ENCODE results near the gene KPNA1. TPM values are rescaled to one million over a fixed set of nuclear protein-coding genes. Genes with fewer than 3 reads are reported as not detected.
"Not testable (repeated sequence)": the region's sequence is repeated elsewhere in the genome, so short reads cannot be mapped to it uniquely, and the experiment has no call there.

KPNA1 gene
- total and polyA plus RNA-seq, 8 donors, result 39.6 to 71.4 (median 45.0) TPM

DNA sequence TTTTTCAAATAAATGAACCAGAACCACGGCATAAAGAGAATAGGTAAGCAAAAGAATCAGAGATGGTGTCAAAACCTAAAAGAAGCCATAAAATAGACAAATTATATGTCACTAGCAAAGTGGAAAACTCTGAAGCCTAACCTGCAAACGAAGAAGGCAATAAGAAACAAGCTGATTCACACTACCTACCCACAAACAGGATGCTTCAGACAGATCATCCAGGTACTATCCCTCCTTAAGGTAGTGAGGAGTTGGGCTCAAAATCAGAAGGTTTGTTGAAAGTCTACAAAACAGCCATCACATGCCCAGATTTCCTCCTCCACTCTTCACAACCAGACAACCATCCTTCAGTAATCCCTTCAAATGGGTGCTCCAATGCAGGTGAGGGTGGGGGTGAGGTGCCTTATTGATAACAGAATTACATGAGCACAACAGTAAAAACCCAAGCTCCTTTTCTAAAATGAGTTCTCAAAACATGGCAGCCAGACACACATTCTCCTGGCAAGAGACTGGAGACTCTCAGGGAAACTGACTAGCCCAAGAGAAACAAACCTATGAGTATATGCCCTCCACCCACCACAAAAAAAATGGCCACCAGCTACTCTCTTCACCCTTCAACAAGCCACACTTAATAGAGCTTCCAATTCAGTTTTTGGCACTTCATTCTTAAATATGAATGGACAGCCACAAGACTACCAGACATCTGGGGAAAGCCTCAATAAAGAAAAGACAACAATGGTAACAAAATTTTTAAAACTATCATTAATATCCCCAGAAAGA lies 6.4 kb downstream of the KPNA1 start:
- no peaks in the 10 kb centered on the region for H3K9me3 ChIP-seq

DNA sequence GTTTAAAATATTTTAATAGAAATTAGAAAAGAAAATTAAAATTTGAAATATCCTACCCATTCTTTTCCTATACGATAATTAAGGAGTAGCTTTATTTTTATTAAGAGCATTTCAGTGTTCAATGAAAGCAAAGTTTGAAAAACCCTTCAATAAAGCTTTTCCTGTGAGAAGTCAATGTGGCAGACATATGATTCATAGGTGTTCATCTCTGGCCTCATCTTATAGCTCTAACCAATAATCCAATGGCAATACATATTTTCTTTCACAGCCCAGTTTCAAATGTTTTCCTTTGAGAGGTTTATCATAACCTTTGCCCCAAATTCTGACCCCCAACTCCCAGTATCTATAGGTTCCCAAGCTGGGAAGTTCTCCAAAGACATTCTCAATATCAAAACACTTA lies 8.3 kb downstream of the KPNA1 start:
- Histone ChIP-seq H3K27me3 (no peaks in the 10 kb centered on the region), H3K9me3 (no peaks in the 10 kb centered on the region), H3K27ac (no peak overlapping the region), H3K36me3 (no peaks in the 10 kb centered on the region), H3K4me1 (peaks cover 4 to 30% of the 10 kb centered on the region in 2 donors), H3K4me3 (no peak overlapping the region)
- intact Hi-C loops (cut with DNase I), result no loop called here
- DNase-seq, result no peak
- TF ChIP-seq, protein P1, sequence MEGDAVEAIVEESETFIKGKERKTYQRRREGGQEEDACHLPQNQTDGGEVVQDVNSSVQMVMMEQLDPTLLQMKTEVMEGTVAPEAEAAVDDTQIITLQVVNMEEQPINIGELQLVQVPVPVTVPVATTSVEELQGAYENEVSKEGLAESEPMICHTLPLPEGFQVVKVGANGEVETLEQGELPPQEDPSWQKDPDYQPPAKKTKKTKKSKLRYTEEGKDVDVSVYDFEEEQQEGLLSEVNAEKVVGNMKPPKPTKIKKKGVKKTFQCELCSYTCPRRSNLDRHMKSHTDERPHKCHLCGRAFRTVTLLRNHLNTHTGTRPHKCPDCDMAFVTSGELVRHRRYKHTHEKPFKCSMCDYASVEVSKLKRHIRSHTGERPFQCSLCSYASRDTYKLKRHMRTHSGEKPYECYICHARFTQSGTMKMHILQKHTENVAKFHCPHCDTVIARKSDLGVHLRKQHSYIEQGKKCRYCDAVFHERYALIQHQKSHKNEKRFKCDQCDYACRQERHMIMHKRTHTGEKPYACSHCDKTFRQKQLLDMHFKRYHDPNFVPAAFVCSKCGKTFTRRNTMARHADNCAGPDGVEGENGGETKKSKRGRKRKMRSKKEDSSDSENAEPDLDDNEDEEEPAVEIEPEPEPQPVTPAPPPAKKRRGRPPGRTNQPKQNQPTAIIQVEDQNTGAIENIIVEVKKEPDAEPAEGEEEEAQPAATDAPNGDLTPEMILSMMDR (IDR thresholded peaks at IDR 0.05), result no peak
- ATAC-seq, result no peak

More for the DNA sequence above, 6.4 kb downstream of the KPNA1 start:
- no peak for DNase-seq
- intact Hi-C loops (cut with DNase I), result no loop called here
- Histone ChIP-seq H3K27ac (no peak overlapping the region), H3K4me1 (peaks cover 10 to 36% of the 10 kb centered on the region in 2 donors), H3K4me3 (no peak overlapping the region), H3K36me3 (no peaks in the 10 kb centered on the region), H3K27me3 (no peaks in the 10 kb centered on the region)
- TF ChIP-seq, protein P1 (IDR thresholded peaks at IDR 0.05), result no peak
- ATAC-seq, result no peak

DNA sequence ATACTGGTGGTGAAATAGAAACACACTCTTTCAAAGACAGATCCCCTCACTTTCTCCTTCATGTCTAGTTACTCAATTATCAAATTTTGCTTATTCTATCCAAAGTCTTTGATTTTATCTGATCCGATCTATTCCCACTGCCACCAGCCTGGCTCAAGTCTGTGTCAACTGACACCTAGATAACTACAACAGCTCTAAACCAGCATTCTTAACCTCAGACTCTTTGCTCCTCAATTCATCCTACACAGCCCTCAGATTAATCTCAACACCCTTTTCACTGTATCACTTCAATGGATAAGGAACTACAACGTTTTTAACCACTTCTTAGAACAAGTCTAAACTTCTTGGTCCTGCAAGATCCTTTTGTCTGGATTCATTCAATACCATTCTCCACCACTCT lies 9.1 kb downstream of the KPNA1 start:
- Histone ChIP-seq H3K27ac (no peak overlapping the region), H3K4me1 (peaks cover 0 to 22% of the 10 kb centered on the region in 2 donors), H3K27me3 (no peaks in the 10 kb centered on the region), H3K9me3 (no peaks in the 10 kb centered on the region), H3K4me3 (no peak overlapping the region), H3K36me3 (no peaks in the 10 kb centered on the region)
- intact Hi-C loops (cut with DNase I), result no loop called here
- TF ChIP-seq, protein P1 (IDR thresholded peaks at IDR 0.05), result no peak
- ATAC-seq (no peak), DNase-seq (no peak)

DNA sequence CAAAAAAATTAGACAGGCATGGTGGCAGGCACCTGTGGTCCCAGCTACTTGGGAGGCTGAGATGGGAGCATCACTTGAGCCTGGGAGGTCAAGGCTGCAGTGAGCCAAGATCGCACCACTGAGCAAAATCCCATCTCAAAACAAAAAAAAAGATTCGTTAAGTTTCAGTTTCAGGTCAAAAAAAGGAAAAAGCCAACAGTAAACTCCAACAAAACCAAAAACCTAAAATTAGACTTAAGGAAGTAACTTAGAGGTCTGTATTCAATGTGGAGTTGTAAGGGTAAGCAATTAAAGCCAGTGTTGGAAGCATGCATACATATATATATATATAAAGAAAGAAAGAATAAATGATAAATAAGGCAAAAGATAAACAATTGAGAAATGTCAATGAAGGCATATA lies 11.8 kb downstream of the KPNA1 start:
- intact Hi-C loops (cut with DNase I), result no loop called here

DNA sequence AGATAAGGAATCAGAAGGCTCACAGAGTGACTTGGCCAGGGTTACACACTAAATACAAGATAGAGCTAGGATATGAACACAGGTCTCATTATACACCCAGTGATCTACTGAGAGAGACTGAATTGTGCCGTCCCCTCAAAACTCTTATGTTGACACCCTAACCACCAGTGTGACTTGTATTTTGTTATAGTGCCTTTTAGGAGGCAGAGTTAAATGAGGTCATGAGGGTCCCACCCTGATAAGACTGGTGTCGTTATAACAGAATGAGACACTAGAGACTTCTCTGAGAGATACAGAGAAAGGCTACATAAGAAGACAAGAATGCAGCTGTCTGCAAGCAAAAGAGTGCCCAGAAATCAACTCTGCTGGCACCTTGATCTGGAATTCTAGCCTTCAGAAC lies 12.6 kb downstream of the KPNA1 start:
- intact Hi-C loops (cut with DNase I), result no loop called here
- H3K4me3 ChIP-seq, result no peak overlapping the region
- H3K4me1 ChIP-seq, result peaks cover 12 to 31% of the 10 kb centered on the region in 2 donors
- no peaks in the 10 kb centered on the region for H3K9me3 ChIP-seq
- ATAC-seq (no peak), DNase-seq (no peak)
- TF ChIP-seq, protein P1 (IDR thresholded peaks at IDR 0.05), result no peak
- no peak overlapping the region for H3K27ac ChIP-seq
- H3K36me3 ChIP-seq, result no peaks in the 10 kb centered on the region
- no peaks in the 10 kb centered on the region for H3K27me3 ChIP-seq

More for the DNA sequence above, 11.8 kb downstream of the KPNA1 start:
- no peak overlapping the region for H3K4me3 ChIP-seq
- TF ChIP-seq, protein P1 (IDR thresholded peaks at IDR 0.05), result no peak
- no peaks in the 10 kb centered on the region for H3K9me3 ChIP-seq
- DNase-seq (no peak), ATAC-seq (no peak)
- H3K27ac ChIP-seq, result no peak overlapping the region
- H3K36me3 ChIP-seq, result no peaks in the 10 kb centered on the region
- H3K27me3 ChIP-seq, result no peaks in the 10 kb centered on the region
- peaks cover 5 to 23% of the 10 kb centered on the region in 2 donors for H3K4me1 ChIP-seq

DNA sequence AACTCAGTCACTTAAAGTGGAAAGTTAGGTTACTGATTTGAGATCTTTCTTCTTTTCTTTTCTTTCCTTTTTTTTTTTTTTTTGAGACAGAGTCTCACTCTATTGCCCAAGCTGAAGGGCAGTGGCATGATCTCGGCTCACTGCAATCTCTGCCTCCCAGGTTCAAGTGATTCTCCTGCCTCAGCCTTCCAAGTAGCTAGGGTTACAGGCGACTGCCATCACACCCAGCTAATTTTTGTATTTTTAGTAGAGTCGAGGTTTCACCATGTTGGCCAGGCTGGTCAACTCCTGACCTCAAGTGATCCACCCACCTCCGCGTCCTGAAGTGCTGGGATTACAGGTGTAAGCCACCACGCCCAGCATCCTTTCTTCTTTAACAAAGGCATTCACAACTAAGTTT lies 13.8 kb downstream of the KPNA1 start:
- H3K4me1 ChIP-seq, result peaks cover 12 to 40% of the 10 kb centered on the region in 2 donors
- H3K27me3 ChIP-seq; H3K36me3 ChIP-seq; DNase-seq; ATAC-seq; intact Hi-C loops (cut with DNase I); H3K4me3 ChIP-seq; H3K27ac ChIP-seq; H3K9me3 ChIP-seq: not testable (repeated sequence)

Measured in left lung (tissue), 10 donors.